A549 (cell line): ENCODE measurements around the gene ATM. TPM values are rescaled to one million over a fixed set of nuclear protein-coding genes. Genes with fewer than 3 reads are reported as not detected.

ENCODE experiments used
- ATAC-seq, 2 experiments: fragments of 200-7000 bp in 1 of 2; fragments of >200 bp in 1 of 2; cut with Nextera tagmentation in 1 of 2; cut with Tn5 transposase in 1 of 2; 3 replicates each; pipeline versions ENCODE4 v1.8.0 to v1.9.1; 2018 to 2020; ENCODE audit warnings: mild to moderate bottlenecking in 1 of 2, moderate library complexity in 1 of 2
- CTCF ChIA-PET: fragments of 300-600 bp; sonication (Branson Sonifier 250); formaldehyde crosslinking; extraction: SDS; loops from one replicate; lab custom pipeline; 2021; ENCODE audit warnings: antibody characterized with exemption, inconsistent platforms; lab: Yijun Ruan, JAX
- POLR2A ChIA-PET: fragments of 350-600 bp; formaldehyde crosslinking; extraction: SDS; loops from one replicate; lab custom pipeline; 2021; ENCODE audit warnings: antibody characterized with exemption, inconsistent platforms; lab: Yijun Ruan, JAX
- DNase-seq, 2 experiments: peaks; one replicate each; pipeline versions ENCODE4 v3.0.0 to v3.0.0-alpha.2; 2011 to 2016; ENCODE audit warnings: low read depth in 1 of 2, low spot score in 1 of 2
- FAIRE-seq: peaks from 2 replicates; lab custom pipeline; 2011; peaks lifted over from hg19 to GRCh38; lab: Jason Lieb, UNC
- H3K27ac ChIP-seq, 2 experiments: fragments of >200 bp; sonication (Bioruptor Twin); formaldehyde crosslinking; 3 replicates each; pipeline ENCODE4 v1.5.1; 2016 to 2017
- H3K4me1 ChIP-seq: fragments of >200 bp; sonication (Bioruptor Twin); formaldehyde crosslinking; 3 replicates; pipeline ENCODE4 v1.6.1; 2016
- H3K4me2 ChIP-seq: fragments of >200 bp; sonication (Bioruptor Twin); formaldehyde crosslinking; 3 replicates; pipeline ENCODE4 v1.6.1; 2016
- H3K4me3 ChIP-seq: fragments of >200 bp; sonication (Bioruptor Twin); formaldehyde crosslinking; 3 replicates; pipeline ENCODE4 v1.5.1; 2016
- H3K9me3 ChIP-seq: fragments of >200 bp; sonication (Bioruptor Twin); formaldehyde crosslinking; 3 replicates; pipeline ENCODE4 v1.6.1; 2016
- BHLHE40 ChIP-seq: IDR thresholded peaks from 2 replicates; pipeline ENCODE4 v1.6.1; 2012; ENCODE audit warnings: low read depth, low read length, inconsistent platforms
- CHD2 ChIP-seq: fragments of 150-350 bp; IDR thresholded peaks from 2 replicates; pipeline ENCODE4 v1.6.1; 2014; ENCODE audit warnings: low read length; ENCODE audit not compliant: partially characterized antibody
- CHD4 ChIP-seq: fragments of 200-600 bp; sonication (generic); IDR thresholded peaks from 2 replicates; pipeline ENCODE4 v1.6.1; 2016; ENCODE audit warnings: antibody characterized with exemption, mild to moderate bottlenecking, borderline replicate concordance
- EP300 ChIP-seq, 2 experiments: fragments of >200 bp; sonication (Bioruptor Twin); formaldehyde crosslinking; IDR thresholded peaks; 2 replicates in 1 of 2; 3 replicates in 1 of 2; pipeline ENCODE4 v1.6.1; 2016 to 2017
- ESRRA ChIP-seq: fragments of 150-350 bp; IDR thresholded peaks from 2 replicates; pipeline ENCODE4 v1.6.1; 2014; ENCODE audit warnings: mild to moderate bottlenecking, low read length, borderline replicate concordance
- FOXS1 ChIP-seq: fragments of 250-450 bp; sonication (Bioruptor Pico); IDR thresholded peaks from 2 replicates; pipeline ENCODE4 v1.5.0; 2020; ENCODE audit warnings: mild to moderate bottlenecking, moderate library complexity
- HEYL ChIP-seq: fragments of 250-450 bp; sonication (Bioruptor Pico); IDR thresholded peaks from 2 replicates; pipeline ENCODE4 v1.8.0; 2021; ENCODE audit warnings: mild to moderate bottlenecking, moderate library complexity
- HOXB5 ChIP-seq: fragments of 250-450 bp; sonication (Bioruptor Pico); IDR thresholded peaks from 2 replicates; pipeline ENCODE4 v1.5.0; 2020; ENCODE audit warnings: mild to moderate bottlenecking, moderate library complexity
- KDM5A ChIP-seq: fragments of 200-600 bp; sonication (generic); IDR thresholded peaks from 2 replicates; pipeline ENCODE4 v1.6.1; 2016; ENCODE audit warnings: antibody characterized with exemption, mild to moderate bottlenecking
- MYC ChIP-seq: IDR thresholded peaks from 2 replicates; pipeline ENCODE4 v1.6.1; 2012; ENCODE audit warnings: mild to moderate bottlenecking, inconsistent platforms, low read length, improper control_type of control experiment, borderline replicate concordance
- NR3C1 ChIP-seq: fragments of >200 bp; sonication (Bioruptor Twin); formaldehyde crosslinking; IDR thresholded peaks from 3 replicates; pipeline ENCODE4 v1.6.1; 2017
- POLR2AphosphoS2 ChIP-seq: conservative IDR thresholded peaks from 2 replicates; pipeline ENCODE4 v1.6.1; 2012; ENCODE audit warnings: low read length, improper control_type of control experiment, inconsistent platforms
- RAD21 ChIP-seq, 2 experiments: fragments of >200 bp in 1 of 2; sonication (Bioruptor Twin) in 1 of 2; formaldehyde crosslinking in 1 of 2; IDR thresholded peaks in 1 of 2; conservative IDR thresholded peaks in 1 of 2; 2 replicates in 1 of 2; 3 replicates in 1 of 2; pipeline ENCODE4 v1.6.1; 2012 to 2018; ENCODE audit warnings: inconsistent platforms in 1 of 2
- RARB ChIP-seq: fragments of 250-450 bp; sonication (Bioruptor Pico); IDR thresholded peaks from 2 replicates; pipeline ENCODE4 v1.8.0; 2021; ENCODE audit warnings: mild to moderate bottlenecking, moderate library complexity
- RCOR1 ChIP-seq: fragments of 150-350 bp; IDR thresholded peaks from 2 replicates; pipeline ENCODE4 v1.6.1; 2014; ENCODE audit warnings: antibody characterized with exemption, low read length, low read depth
- RFX5 ChIP-seq: fragments of 450-650 bp; IDR thresholded peaks from 2 replicates; pipeline ENCODE4 v1.7.1; 2014; ENCODE audit warnings: antibody characterized with exemption, mild to moderate bottlenecking, moderate library complexity
- RNF2 ChIP-seq: fragments of 200-600 bp; sonication (generic); IDR thresholded peaks from 2 replicates; pipeline ENCODE4 v1.6.1; 2016; ENCODE audit warnings: low read depth, mild to moderate bottlenecking, antibody characterized with exemption, moderate library complexity, borderline replicate concordance
- TFCP2L1 ChIP-seq: fragments of 250-450 bp; sonication (Bioruptor Pico); IDR thresholded peaks from 2 replicates; pipeline ENCODE4 v1.5.0; 2021; ENCODE audit warnings: mild to moderate bottlenecking
- TP53 ChIP-seq: fragments of 250-450 bp; sonication (Bioruptor Pico); IDR thresholded peaks from 2 replicates; pipeline ENCODE4 v1.5.0; 2021; ENCODE audit warnings: mild to moderate bottlenecking, moderate library complexity
- ZFP36 ChIP-seq: fragments of 450-650 bp; IDR thresholded peaks from 2 replicates; pipeline ENCODE4 v1.6.1; 2014; ENCODE audit warnings: borderline replicate concordance; ENCODE audit not compliant: partially characterized antibody
- WGBS: methylation state at CpG from one replicate; pipeline ENCODE4 v1.1.6; 2017; ENCODE audit errors: missing lambda C conversion rate; 5-methylcytosine and 5-hydroxymethylcytosine counted together
- polyA plus RNA-seq, 4 experiments: library from polyadenylated mRNA; depleted of rRNA in 3 of 4; stranded (reverse); fragments of >200 nt; fragmentation: RNase III in 1 of 4; extraction: RNeasy Plus Mini Kit Qiagen cat#74134 plus additional on column Dnase treatment in 1 of 4; gene quantifications; 2 replicates in 3 of 4; 3 replicates in 1 of 4; pipeline ENCODE4 v1.2.3, GENCODE V29; 2011 to 2017
- TF ChIP-seq, protein P1 (sequence below): fragments of 450-650 bp; IDR thresholded peaks from 2 replicates; pipeline ENCODE4 v1.6.1; 2014; ENCODE audit warnings: antibody characterized with exemption
- TF ChIP-seq, protein P2 (sequence below): IDR thresholded peaks from 2 replicates; pipeline ENCODE4 v1.6.1; 2012; ENCODE audit warnings: low read depth, borderline replicate concordance
- TF ChIP-seq, protein P3 (sequence below): IDR thresholded peaks from 2 replicates; pipeline ENCODE4 v1.6.1; 2012
- TF ChIP-seq, protein P4 (sequence below): fragments of >200 bp; sonication (Bioruptor Twin); formaldehyde crosslinking; IDR thresholded peaks from 3 replicates; pipeline ENCODE4 v1.6.1; 2016
- TF ChIP-seq, protein P5 (sequence below): fragments of 250-450 bp; sonication (Bioruptor Pico); IDR thresholded peaks from 2 replicates; pipeline ENCODE4 v1.5.0; 2021; ENCODE audit warnings: mild to moderate bottlenecking, moderate library complexity, borderline replicate concordance
- TF ChIP-seq, protein P6 (sequence below): IDR thresholded peaks from 2 replicates; pipeline ENCODE4 v1.6.1; 2012

The ATM gene
- polyA plus RNA-seq, 2 of the 4 experiments (the other 2 are of a cell fraction) = 15.6 to 40.4 TPM

DNA sequence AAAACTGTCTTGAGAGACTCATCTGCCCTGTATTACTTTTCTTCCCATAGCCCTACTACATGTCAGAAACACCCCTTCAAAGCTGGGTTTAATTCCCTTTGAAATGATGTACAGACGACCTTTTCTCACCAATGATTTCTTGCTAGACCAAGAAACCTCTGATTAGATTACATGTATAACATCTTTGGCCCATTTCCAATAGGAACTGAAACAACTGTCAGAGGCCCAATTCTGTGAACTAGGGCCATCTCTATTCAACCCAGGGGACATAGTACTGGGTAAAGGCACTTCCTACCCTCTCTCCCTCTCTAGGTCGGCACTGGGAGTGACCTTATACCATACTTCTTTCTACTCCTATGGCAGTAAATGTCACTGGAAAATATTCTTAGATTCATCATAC, 19.8 kb upstream of the ATM start:
- DNase-seq (no peak), FAIRE-seq (no peak), ATAC-seq (no peak)
- POLR2A ChIA-PET = no interaction called here
- H3K9me3 ChIP-seq = no peaks in the 10 kb centered on the region
- H3K27ac ChIP-seq = no peak overlapping the region
- CTCF ChIA-PET = interaction anchor here (0.6 kb wide), 1 partner anchor 10 kb away, joined by 3 read pairs; no protein-coding TSS in a partner anchor
- H3K4me3 ChIP-seq = no peak overlapping the region
- no peak overlapping the region for H3K4me2 ChIP-seq
- no peak for TF ChIP-seq HOXB5 (CRISPR knock-in tag)
- TF ChIP-seq TFCP2L1 (CRISPR knock-in tag) = no peak
- TF ChIP-seq, protein P1, sequence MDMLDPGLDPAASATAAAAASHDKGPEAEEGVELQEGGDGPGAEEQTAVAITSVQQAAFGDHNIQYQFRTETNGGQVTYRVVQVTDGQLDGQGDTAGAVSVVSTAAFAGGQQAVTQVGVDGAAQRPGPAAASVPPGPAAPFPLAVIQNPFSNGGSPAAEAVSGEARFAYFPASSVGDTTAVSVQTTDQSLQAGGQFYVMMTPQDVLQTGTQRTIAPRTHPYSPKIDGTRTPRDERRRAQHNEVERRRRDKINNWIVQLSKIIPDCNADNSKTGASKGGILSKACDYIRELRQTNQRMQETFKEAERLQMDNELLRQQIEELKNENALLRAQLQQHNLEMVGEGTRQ = no peak
- TF ChIP-seq, protein P2, sequence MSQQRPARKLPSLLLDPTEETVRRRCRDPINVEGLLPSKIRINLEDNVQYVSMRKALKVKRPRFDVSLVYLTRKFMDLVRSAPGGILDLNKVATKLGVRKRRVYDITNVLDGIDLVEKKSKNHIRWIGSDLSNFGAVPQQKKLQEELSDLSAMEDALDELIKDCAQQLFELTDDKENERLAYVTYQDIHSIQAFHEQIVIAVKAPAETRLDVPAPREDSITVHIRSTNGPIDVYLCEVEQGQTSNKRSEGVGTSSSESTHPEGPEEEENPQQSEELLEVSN = no peak
- TF ChIP-seq, protein P3, sequence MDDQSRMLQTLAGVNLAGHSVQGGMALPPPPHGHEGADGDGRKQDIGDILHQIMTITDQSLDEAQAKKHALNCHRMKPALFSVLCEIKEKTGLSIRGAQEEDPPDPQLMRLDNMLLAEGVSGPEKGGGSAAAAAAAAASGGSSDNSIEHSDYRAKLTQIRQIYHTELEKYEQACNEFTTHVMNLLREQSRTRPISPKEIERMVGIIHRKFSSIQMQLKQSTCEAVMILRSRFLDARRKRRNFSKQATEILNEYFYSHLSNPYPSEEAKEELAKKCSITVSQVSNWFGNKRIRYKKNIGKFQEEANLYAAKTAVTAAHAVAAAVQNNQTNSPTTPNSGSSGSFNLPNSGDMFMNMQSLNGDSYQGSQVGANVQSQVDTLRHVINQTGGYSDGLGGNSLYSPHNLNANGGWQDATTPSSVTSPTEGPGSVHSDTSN = no peak
- TF ChIP-seq BHLHE40 = no peak
- TF ChIP-seq KDM5A = no peak
- no peak for TF ChIP-seq ESRRA
- TF ChIP-seq ZFP36 = no peak
- TF ChIP-seq NR3C1 = no peak
- 76% methylated on average over 2 of the region's 2 CpGs for WGBS
- no peaks in the 10 kb centered on the region for H3K4me1 ChIP-seq

DNA sequence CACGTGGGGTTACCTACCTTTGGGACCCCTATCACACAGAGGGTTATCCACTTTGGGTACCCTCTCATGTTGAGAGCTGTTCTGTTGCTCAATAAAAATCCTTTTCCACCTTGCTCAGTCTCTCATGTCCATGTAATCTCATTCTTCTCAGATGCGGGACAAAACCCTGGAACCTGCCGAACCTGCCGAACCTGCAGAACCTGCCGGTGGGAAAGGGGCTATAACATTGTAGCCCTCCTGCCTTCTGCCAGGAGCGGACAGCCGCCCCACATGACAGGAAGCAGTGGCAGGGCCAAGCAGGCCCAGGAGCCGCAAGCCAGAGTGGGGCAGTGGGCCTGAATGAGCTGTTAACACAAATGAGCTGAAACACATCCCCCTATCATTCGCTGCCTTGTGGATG, 18.5 kb upstream of the ATM start:
- ATAC-seq (no peak), FAIRE-seq (no peak), DNase-seq (no peak)
- CTCF ChIA-PET = no interaction called here
- TF ChIP-seq KDM5A = no peak
- no peak for TF ChIP-seq ZFP36
- no peak for TF ChIP-seq POLR2AphosphoS2
- no peak for TF ChIP-seq CHD4
- TF ChIP-seq TP53 (CRISPR knock-in tag) = no peak
- no peaks in the 10 kb centered on the region for H3K4me1 ChIP-seq
- H3K4me2 ChIP-seq = no peak overlapping the region
- H3K4me3 ChIP-seq = no peak overlapping the region
- POLR2A ChIA-PET = no interaction called here
- WGBS = 86% methylated on average over 6 of the region's 9 CpGs
- H3K27ac ChIP-seq = no peak overlapping the region
- H3K9me3 ChIP-seq = no peaks in the 10 kb centered on the region

DNA sequence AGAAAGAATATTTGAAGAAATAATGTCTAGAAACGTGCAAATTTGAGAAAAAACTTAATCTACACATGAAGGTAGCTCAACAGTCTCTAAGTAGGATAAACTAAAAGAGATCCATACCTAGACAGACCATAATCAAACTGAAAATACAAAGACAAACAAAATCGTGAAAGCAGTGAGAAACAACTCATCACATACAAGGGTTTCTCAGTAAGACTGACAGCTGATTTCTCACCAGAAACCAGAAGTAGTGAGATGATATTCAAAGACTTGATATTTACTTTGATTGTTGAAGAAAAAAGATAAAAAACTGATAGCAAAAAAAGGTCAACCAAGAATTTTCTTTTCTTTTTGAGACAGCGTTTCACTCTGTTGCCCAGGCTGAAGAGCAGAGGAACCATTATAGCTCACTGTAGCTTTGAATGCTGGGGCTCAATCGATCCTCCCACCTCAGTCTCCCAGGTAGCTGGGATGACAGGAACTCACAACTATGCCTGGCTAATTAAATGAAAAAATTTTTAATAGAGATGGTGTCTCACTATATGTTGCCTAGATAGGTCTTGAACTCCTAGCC, 17.9 kb upstream of the ATM start:
- Histone ChIP-seq H3K4me3 (no peak overlapping the region), H3K27ac (no peak overlapping the region), H3K9me3 (no peaks in the 10 kb centered on the region), H3K4me2 (no peak overlapping the region), H3K4me1 (no peaks in the 10 kb centered on the region)
- ChIA-PET CTCF (no interaction called here), POLR2A (no interaction called here)
- ATAC-seq (no peak), FAIRE-seq (no peak), DNase-seq (no peak)
- 90% methylated on average over 4 of the region's 4 CpGs for WGBS
- TF ChIP-seq, protein P4, sequence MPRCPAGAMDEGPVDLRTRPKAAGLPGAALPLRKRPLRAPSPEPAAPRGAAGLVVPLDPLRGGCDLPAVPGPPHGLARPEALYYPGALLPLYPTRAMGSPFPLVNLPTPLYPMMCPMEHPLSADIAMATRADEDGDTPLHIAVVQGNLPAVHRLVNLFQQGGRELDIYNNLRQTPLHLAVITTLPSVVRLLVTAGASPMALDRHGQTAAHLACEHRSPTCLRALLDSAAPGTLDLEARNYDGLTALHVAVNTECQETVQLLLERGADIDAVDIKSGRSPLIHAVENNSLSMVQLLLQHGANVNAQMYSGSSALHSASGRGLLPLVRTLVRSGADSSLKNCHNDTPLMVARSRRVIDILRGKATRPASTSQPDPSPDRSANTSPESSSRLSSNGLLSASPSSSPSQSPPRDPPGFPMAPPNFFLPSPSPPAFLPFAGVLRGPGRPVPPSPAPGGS = no peak
- TF ChIP-seq NR3C1 (no peak), RNF2 (no peak), HEYL (CRISPR knock-in tag) (no peak), RAD21 (conservative IDR thresholded peaks at IDR 0.05 in 1 of 2, IDR thresholded peaks at IDR 0.05 in 1 of 2) (no peak), FOXS1 (CRISPR knock-in tag) (no peak), EP300 (IDR thresholded peaks at IDR 0.05) (no peak), RFX5 (no peak), CHD2 (no peak), RARB (CRISPR knock-in tag) (no peak), MYC (no peak), RCOR1 (no peak)
- TF ChIP-seq, protein P3 = no peak
- TF ChIP-seq, protein P5, sequence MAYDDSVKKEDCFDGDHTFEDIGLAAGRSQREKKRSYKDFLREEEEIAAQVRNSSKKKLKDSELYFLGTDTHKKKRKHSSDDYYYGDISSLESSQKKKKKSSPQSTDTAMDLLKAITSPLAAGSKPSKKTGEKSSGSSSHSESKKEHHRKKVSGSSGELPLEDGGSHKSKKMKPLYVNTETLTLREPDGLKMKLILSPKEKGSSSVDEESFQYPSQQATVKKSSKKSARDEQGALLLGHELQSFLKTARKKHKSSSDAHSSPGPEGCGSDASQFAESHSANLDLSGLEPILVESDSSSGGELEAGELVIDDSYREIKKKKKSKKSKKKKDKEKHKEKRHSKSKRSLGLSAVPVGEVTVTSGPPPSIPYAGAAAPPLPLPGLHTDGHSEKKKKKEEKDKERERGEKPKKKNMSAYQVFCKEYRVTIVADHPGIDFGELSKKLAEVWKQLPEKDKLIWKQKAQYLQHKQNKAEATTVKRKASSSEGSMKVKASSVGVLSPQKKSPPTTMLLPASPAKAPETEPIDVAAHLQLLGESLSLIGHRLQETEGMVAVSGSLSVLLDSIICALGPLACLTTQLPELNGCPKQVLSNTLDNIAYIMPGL (CRISPR knock-in tag) = no peak
- TF ChIP-seq, protein P6, sequence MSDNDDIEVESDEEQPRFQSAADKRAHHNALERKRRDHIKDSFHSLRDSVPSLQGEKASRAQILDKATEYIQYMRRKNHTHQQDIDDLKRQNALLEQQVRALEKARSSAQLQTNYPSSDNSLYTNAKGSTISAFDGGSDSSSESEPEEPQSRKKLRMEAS = no peak
